Tibial artery (tissue), 4 donors: ENCODE data around the gene DZANK1.

Source experiments
- DNase-seq, 2 donors: peaks; one replicate each; pipeline ENCODE4 v3.0.0-alpha.2; 2019
- H3K27ac ChIP-seq, 2 donors: fragments of 200-600 bp; sonication (generic) in 1 of 2; 1 replicate in 1 of 2; 2 replicates in 1 of 2; pipeline ENCODE4 v1.5.1; 2018 to 2019; ENCODE audit warnings: mild to moderate bottlenecking in 1 of 2
- H3K27me3 ChIP-seq, 2 donors: fragments of 200-600 bp; sonication (generic) in 1 of 2; one replicate each; pipeline versions ENCODE4 v1.5.1 to v1.6.0; 2016 to 2019
- H3K36me3 ChIP-seq, 3 donors: fragments of 200-600 bp; sonication (generic) in 2 of 3; one replicate each; pipeline ENCODE4 v1.5.1; 2016 to 2019; ENCODE audit warnings: mild to moderate bottlenecking in 2 of 3
- H3K4me1 ChIP-seq, 4 donors: fragments of 200-600 bp; sonication (generic) in 2 of 4; 1 replicate in 3 of 4; 2 replicates in 1 of 4; pipeline ENCODE4 v1.5.1; 2016 to 2019
- H3K4me3 ChIP-seq, 2 donors: fragments of 200-600 bp; sonication (generic) in 1 of 2; 1 replicate in 1 of 2; 2 replicates in 1 of 2; pipeline ENCODE4 v1.5.1; 2018 to 2019; ENCODE audit warnings: mild to moderate bottlenecking in 2 of 2
- H3K9me3 ChIP-seq, 3 donors: fragments of 200-600 bp; sonication (generic) in 1 of 3; one replicate each; pipeline ENCODE4 v1.5.1; 2016 to 2019
- intact Hi-C: fragments of 100-400 bp; cut with DNase I; formaldehyde crosslinking; loops from one replicate; pipeline ENCODE4 v1.15.0; 2023; ENCODE audit warnings: low total_unique reads
- TF ChIP-seq, protein P1 (sequence below), 2 experiments: fragments of 200-600 bp in 1 of 2; fragments of 450-650 bp in 1 of 2; IDR thresholded peaks; one replicate each; pipeline ENCODE4 v1.5.1; 2017 to 2019; ENCODE audit warnings: antibody characterized with exemption in 2 of 2, mild to moderate bottlenecking in 1 of 2, moderate library complexity in 1 of 2

The DZANK1 gene

DNA sequence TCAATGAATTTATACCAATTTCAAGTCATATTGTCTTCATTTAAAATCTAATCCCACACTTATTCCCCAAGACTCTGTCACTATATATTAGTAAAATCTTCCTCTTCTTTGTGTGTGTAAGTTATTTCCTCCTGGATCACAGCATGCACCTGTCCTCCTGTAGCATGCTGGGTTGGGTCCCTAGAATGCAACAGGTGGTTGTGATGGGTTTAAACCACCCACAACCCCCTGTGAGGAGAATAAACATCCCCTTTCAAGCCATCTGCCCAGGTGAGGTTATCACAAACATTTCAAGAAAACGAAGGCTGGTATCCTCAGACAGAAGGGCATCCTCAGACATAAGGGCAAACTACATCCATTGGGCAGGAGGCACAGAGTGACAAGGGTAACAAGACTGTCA, 26.4 kb downstream of the DZANK1 start:
- intact Hi-C loops = no loop called here
- H3K4me3 ChIP-seq = no peak overlapping the region
- DNase-seq = no peak
- no peaks in the 10 kb centered on the region for H3K36me3 ChIP-seq
- no peaks in the 10 kb centered on the region for H3K9me3 ChIP-seq
- H3K27ac ChIP-seq = no peak overlapping the region
- H3K4me1 ChIP-seq = peaks cover 0 to 11% (median 4%) of the 10 kb centered on the region in 4 donors
- H3K27me3 ChIP-seq = no peaks in the 10 kb centered on the region
- TF ChIP-seq, protein P1, sequence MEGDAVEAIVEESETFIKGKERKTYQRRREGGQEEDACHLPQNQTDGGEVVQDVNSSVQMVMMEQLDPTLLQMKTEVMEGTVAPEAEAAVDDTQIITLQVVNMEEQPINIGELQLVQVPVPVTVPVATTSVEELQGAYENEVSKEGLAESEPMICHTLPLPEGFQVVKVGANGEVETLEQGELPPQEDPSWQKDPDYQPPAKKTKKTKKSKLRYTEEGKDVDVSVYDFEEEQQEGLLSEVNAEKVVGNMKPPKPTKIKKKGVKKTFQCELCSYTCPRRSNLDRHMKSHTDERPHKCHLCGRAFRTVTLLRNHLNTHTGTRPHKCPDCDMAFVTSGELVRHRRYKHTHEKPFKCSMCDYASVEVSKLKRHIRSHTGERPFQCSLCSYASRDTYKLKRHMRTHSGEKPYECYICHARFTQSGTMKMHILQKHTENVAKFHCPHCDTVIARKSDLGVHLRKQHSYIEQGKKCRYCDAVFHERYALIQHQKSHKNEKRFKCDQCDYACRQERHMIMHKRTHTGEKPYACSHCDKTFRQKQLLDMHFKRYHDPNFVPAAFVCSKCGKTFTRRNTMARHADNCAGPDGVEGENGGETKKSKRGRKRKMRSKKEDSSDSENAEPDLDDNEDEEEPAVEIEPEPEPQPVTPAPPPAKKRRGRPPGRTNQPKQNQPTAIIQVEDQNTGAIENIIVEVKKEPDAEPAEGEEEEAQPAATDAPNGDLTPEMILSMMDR (IDR thresholded peaks at IDR 0.05) = no peak

DNA sequence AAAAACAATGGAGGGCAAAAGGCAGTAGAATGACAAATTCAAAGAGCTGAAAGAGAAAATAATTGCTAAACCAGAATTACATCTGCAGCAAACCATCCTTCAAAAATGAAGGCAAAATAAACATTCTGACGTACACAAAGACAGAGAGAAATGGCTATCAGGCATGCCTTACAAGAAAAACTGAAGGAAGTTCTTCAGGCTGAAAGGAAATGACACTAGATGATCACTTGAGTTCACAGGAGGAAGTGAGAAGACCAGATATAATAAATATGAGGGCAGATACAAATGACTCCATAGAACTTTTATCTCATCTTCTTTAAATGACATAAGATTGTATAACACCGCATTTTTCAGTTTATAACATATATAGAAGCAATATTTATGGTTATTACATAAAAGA, 30.0 kb downstream of the DZANK1 start:
- Histone ChIP-seq H3K27ac (no peak overlapping the region), H3K4me1 (no peaks in the 10 kb centered on the region), H3K9me3 (no peaks in the 10 kb centered on the region), H3K36me3 (peaks cover 0 to 12% (median 0%) of the 10 kb centered on the region in 3 donors), H3K4me3 (no peak overlapping the region), H3K27me3 (no peaks in the 10 kb centered on the region)
- DNase-seq = no peak
- intact Hi-C loops = no loop called here
- TF ChIP-seq, protein P1 (IDR thresholded peaks at IDR 0.05) = no peak

DNA sequence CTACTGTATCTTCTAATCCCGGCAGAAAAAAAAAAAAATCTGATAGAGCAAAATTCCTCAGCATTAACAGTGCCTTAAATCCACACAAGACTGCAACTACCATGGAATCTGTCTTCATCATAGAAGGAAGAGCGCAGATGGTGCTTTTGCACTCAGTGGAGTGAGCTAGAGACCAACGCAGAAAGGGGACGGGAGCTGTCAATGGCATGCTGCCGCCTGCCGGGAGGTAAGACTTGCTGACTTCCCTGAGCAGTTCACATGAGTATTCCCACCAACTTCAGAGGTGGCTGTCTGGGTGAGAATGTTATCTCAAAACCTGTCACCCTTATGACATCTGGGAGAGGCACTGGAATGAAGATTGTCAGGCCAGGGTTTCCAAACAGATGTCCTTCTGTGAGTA, 35.6 kb downstream of the DZANK1 start:
- TF ChIP-seq, protein P1 (IDR thresholded peaks at IDR 0.05) = no peak
- peaks cover 0 to 11% (median 8%) of the 10 kb centered on the region in 4 donors for H3K4me1 ChIP-seq
- no peak overlapping the region for H3K4me3 ChIP-seq
- intact Hi-C loops = no loop called here
- H3K9me3 ChIP-seq = no peaks in the 10 kb centered on the region
- no peak overlapping the region for H3K27ac ChIP-seq
- H3K27me3 ChIP-seq = no peaks in the 10 kb centered on the region
- no peak for DNase-seq
- H3K36me3 ChIP-seq = peaks cover 0 to 18% (median 0%) of the 10 kb centered on the region in 3 donors

DNA sequence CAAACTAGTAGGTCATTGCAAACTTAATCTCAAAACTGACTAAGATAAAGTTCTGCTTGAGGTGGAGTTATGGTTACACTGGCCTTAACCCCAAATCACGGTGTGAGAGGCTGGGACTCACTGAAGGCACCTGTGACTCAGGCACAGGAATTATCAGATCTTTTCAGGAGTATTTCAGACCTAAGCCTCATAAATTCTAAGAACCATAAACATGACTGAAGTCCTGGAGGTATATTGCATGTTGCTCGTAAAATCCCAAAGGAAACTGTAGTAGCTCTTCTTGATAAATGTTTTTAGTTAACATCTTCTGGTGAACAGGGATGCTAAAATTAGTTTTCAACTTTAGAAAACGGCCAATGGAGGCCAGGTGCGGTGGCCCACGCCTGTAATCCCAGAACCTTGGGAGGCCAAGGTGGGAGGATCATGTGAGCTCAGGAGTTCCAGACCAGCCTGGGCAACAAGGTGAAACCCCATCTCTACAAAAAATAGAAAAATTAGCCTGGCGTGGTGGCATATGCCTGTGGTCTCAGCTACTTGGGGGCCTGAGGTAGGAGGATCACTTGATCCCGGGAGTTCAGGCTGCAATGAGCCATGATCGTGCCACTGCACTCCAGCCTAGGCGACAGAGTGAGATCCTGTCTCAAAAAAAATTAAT, 36.5 kb downstream of the DZANK1 start:
- Histone ChIP-seq H3K4me3 (no peak overlapping the region), H3K27me3 (no peaks in the 10 kb centered on the region), H3K4me1 (peaks cover 0 to 11% (median 8%) of the 10 kb centered on the region in 4 donors), H3K9me3 (no peaks in the 10 kb centered on the region), H3K27ac (no peak overlapping the region), H3K36me3 (peaks cover 0 to 25% (median 0%) of the 10 kb centered on the region in 3 donors)
- intact Hi-C loops = no loop called here
- DNase-seq = no peak
- TF ChIP-seq, protein P1 (IDR thresholded peaks at IDR 0.05) = no peak

DNA sequence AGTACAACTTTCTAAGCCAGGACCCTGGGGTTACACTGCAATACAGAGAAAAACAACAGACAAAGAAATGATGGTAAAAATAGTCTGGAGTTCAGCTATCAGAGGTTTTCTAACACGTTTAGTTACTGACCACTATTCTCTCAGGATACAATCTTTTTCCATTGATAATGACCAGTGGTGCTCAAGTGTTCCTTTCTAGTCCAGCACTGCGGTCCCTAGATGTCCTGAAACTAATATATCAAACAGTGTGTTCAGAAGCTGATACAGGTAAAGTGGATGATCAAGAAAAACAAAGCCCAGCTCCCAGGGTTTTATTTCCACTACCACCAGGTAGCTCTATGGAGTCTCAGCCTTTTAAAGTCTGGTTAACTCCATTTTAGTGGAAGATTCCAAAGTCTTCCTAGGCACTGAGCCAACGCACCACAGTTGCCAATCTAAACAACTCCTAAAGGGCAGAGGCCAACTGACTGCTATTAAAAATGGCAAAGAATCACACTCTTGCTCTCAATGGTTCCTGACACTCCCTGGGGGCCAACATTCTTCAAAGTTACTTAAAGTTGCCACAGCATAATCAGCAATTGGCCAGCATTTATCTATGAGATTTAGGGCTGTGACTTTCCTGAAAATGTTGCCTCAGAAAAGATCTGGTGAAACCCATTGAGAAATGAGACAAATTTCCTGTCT, 38.2 kb downstream of the DZANK1 start:
- intact Hi-C loops = no loop called here
- Histone ChIP-seq H3K27ac (no peak overlapping the region), H3K9me3 (no peaks in the 10 kb centered on the region), H3K4me1 (peaks cover 0 to 11% (median 8%) of the 10 kb centered on the region in 4 donors), H3K4me3 (no peak overlapping the region), H3K36me3 (peaks cover 0 to 25% (median 0%) of the 10 kb centered on the region in 3 donors), H3K27me3 (no peaks in the 10 kb centered on the region)
- TF ChIP-seq, protein P1 (IDR thresholded peaks at IDR 0.05) = no peak
- no peak for DNase-seq
